Measurements from ENCODE around the gene ARHGAP24. TPM values are rescaled to one million over a fixed set of nuclear protein-coding genes. Genes with fewer than 3 reads are reported as not detected.

The ARHGAP24 gene
- total RNA-seq, 2 experiments from 2014 or later: not detected

DNA sequence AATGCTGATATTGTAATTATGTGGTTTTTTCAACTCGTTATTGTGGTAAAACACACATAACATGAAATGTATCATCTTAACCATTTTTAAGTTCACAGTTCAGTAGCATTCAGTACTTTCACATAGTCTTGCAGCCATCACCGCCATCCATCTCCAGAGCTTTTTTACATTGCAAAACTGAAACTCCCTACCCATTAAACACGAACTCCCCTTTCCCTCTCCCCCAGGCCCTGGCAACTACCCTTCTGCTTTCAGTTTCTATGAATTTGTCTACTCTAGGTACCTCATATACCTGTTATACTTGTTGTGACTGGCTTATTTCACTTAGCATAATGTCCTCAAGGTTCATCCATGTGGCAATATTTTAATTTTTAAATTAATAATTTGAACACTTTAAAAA is 504.3 kb downstream of the ARHGAP24 start:
- CTCF ChIA-PET: no interaction called here
- peaks cover 2% of the 10 kb centered on the region for H3K27me3 Mint-ChIP-seq
- H3K4me1 Mint-ChIP-seq: no peaks in the 10 kb centered on the region
- H3K4me3 Mint-ChIP-seq: no peak overlapping the region
- ATAC-seq: no peak
- no peak for DNase-seq
- H3K9me3 Mint-ChIP-seq (ENCODE audit: low read depth): no peaks in the 10 kb centered on the region
- H3K36me3 Mint-ChIP-seq (ENCODE audit: low read depth): no peaks in the 10 kb centered on the region
- POLR2A ChIA-PET: no interaction called here
- no peak overlapping the region for H3K27ac Mint-ChIP-seq
- intact Hi-C loops (cut with DNase I, micrococcal nuclease): no loop called here

DNA sequence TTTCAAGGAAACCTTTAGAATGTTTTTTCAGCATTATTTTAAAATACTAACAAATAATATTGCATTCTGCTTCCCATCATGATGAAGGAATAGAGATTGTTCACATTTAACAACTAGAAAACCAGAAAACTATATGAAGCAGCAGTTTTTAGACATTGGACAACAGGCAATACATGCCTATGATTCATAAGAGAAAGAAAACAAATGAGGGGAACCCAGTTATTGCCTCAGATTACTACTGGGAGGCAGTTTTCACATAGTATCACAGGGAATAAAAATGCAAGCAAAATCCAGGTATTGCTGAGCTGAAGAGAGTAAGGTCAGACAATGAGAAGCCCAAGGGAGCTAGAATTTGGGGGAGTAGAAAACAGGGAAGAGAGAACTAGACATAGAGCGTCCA is 511.3 kb downstream of the ARHGAP24 start:
- Mint-ChIP-seq H3K9me3 (ENCODE audit: low read depth) (no peaks in the 10 kb centered on the region), H3K27me3 (no peaks in the 10 kb centered on the region), H3K4me3 (no peak overlapping the region), H3K27ac (no peak overlapping the region), H3K36me3 (ENCODE audit: low read depth) (no peaks in the 10 kb centered on the region), H3K4me1 (no peaks in the 10 kb centered on the region)
- CTCF ChIA-PET: no interaction called here
- DNase-seq (no peak), ATAC-seq (no peak)
- intact Hi-C loops (cut with DNase I, micrococcal nuclease): no loop called here
- POLR2A ChIA-PET: no interaction called here

DNA sequence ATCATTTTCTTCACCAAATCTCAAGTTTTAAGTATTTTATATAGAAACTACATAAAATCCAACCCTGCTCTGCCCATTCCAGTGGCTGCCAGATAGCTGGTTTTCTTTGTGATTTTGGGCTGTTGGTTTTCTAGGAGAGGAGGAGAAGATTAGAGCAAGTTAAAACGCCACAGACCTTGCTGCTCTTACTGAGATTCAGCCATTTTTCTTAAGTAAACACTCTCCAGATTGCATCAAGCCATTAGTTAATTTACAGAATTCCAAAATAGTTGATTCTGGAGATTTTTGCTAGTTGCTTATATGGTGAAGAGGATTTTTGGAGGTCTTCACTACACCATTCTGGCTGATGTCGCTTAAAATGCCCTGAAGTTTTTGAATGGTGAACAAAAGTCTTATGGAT is 518.7 kb downstream of the ARHGAP24 start:
- no peak for DNase-seq
- Mint-ChIP-seq H3K36me3 (ENCODE audit: low read depth) (no peaks in the 10 kb centered on the region), H3K4me1 (no peaks in the 10 kb centered on the region)

DNA sequence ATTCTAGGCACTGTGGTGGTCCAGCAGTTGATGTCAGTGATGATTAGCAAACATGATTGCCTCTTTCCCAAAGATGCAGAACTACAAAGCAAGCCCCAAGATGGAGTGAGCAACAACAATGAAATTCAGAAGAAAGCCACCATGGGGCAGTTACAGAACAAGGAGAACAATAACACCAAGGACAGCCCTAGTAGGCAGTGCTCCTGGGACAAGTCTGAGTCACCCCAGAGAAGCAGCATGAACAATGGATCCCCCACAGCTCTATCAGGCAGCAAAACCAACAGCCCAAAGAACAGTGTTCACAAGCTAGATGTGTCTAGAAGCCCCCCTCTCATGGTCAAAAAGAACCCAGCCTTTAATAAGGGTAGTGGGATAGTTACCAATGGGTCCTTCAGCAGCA is 519.6 kb downstream of the ARHGAP24 start:
- POLR2A ChIA-PET: no interaction called here
- H3K27me3 Mint-ChIP-seq: no peaks in the 10 kb centered on the region
- no peak for ATAC-seq
- DNase-seq: no peak
- no peak overlapping the region for H3K4me3 Mint-ChIP-seq
- H3K4me1 Mint-ChIP-seq: no peaks in the 10 kb centered on the region
- intact Hi-C loops (cut with DNase I, micrococcal nuclease): no loop called here
- CTCF ChIA-PET: no interaction called here
- no peaks in the 10 kb centered on the region for H3K36me3 Mint-ChIP-seq (ENCODE audit: low read depth)
- H3K9me3 Mint-ChIP-seq (ENCODE audit: low read depth): no peaks in the 10 kb centered on the region
- no peak overlapping the region for H3K27ac Mint-ChIP-seq

More for the DNA sequence above, 518.7 kb downstream of the ARHGAP24 start:
- POLR2A ChIA-PET: no interaction called here
- CTCF ChIA-PET: no interaction called here
- intact Hi-C loops (cut with DNase I, micrococcal nuclease): no loop called here
- no peak for ATAC-seq
- Mint-ChIP-seq H3K27me3 (no peaks in the 10 kb centered on the region), H3K9me3 (ENCODE audit: low read depth) (no peaks in the 10 kb centered on the region), H3K4me3 (no peak overlapping the region), H3K27ac (no peak overlapping the region)

DNA sequence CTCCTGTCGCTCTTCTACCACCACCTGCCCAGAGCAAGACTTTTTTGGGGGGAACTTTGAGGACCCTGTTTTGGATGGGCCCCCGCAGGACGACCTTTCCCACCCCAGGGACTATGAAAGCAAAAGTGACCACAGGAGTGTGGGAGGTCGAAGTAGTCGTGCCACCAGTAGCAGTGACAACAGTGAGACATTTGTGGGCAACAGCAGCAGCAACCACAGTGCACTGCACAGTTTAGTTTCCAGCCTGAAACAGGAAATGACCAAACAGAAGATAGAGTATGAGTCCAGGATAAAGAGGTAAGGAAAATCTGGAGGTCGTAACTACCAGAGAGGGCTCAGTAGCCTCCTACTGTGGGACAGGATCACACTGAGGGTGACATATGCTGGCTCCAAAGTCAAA is 520.4 kb downstream of the ARHGAP24 start:
- no peak overlapping the region for H3K4me3 Mint-ChIP-seq
- H3K27ac Mint-ChIP-seq: no peak overlapping the region
- no peaks in the 10 kb centered on the region for H3K36me3 Mint-ChIP-seq (ENCODE audit: low read depth)
- DNase-seq: peak; percentile 4
- ChIA-PET POLR2A (no interaction called here), CTCF (no interaction called here)
- intact Hi-C loops (cut with DNase I, micrococcal nuclease): no loop called here
- no peak for ATAC-seq
- no peaks in the 10 kb centered on the region for H3K9me3 Mint-ChIP-seq (ENCODE audit: low read depth)
- H3K27me3 Mint-ChIP-seq: no peaks in the 10 kb centered on the region
- H3K4me1 Mint-ChIP-seq: no peaks in the 10 kb centered on the region

DNA sequence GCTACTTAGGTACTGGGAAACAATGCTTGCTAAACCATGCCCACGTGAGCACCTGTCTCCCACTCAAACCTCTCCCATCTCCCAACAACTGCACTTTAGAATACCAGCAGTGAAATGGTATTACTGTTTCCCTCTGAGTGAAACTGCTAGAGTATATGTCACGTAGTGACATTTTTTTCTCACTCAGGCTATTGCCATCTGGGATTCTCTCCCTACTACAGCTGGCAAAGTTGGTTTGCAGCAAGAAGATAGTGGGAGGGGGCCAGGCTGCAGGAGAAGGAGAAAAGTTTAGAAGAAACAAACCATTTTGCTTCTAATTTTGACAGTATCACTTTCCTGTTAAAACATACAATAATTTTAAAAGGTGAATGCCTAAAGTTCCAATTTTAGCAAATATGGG is 526.6 kb downstream of the ARHGAP24 start:
- no peak overlapping the region for H3K4me3 Mint-ChIP-seq
- H3K9me3 Mint-ChIP-seq (ENCODE audit: low read depth): no peaks in the 10 kb centered on the region
- no peak for DNase-seq
- no peaks in the 10 kb centered on the region for H3K4me1 Mint-ChIP-seq
- H3K27me3 Mint-ChIP-seq: no peaks in the 10 kb centered on the region
- H3K27ac Mint-ChIP-seq: no peak overlapping the region
- intact Hi-C loops (cut with DNase I, micrococcal nuclease): no loop called here
- CTCF ChIA-PET: no interaction called here
- no peak for ATAC-seq
- POLR2A ChIA-PET: no interaction called here
- no peaks in the 10 kb centered on the region for H3K36me3 Mint-ChIP-seq (ENCODE audit: low read depth)

DNA sequence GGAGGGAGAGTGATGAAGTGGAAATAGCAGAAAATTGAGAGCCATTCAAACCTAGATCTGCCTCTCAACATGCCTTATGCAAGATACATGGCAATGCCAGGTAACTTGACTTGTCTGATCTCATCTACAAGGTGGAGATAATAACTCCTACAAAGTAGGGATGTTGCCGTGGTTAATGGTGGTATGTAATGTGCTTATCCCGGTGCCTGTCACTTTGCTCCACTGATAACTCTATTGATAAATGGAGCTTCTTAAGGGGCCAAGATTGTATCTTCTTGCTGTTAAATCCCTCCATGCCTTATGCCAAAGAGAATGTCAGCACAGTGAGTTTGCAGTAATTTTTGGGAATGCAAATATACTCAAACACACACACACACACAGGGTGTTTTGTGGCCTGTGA is 529.1 kb downstream of the ARHGAP24 start:
- H3K27ac Mint-ChIP-seq: no peak overlapping the region
- H3K36me3 Mint-ChIP-seq (ENCODE audit: low read depth): no peaks in the 10 kb centered on the region
- no peak for DNase-seq
- H3K4me1 Mint-ChIP-seq: no peaks in the 10 kb centered on the region
- H3K4me3 Mint-ChIP-seq: no peak overlapping the region
- intact Hi-C loops (cut with DNase I, micrococcal nuclease): no loop called here
- POLR2A ChIA-PET: interaction anchor here (0.8 kb wide), 1 partner anchor 9 kb away, joined by 3 read pairs; no protein-coding TSS in a partner anchor
- H3K9me3 Mint-ChIP-seq (ENCODE audit: low read depth): no peaks in the 10 kb centered on the region
- CTCF ChIA-PET: no interaction called here
- ATAC-seq: no peak
- H3K27me3 Mint-ChIP-seq: no peaks in the 10 kb centered on the region

DNA sequence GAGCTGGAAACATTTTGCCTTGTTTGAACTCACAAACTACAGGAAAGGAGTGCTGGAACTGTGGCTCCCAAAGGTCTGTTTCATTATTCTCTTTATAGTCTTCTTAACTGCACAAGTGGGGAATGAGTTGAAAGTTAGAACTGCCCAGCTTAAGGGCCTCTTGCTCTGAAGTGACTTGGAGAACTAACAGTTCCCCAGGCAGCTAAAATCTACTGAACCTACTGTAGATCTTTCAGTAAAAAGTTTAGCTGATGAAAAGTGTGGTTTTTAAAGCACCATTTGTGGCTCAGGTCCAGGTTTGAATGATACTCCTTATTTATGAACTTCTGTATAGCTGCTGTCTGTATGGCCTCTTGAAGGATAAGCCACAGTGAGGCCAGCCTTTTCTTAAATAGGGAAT is 531.1 kb downstream of the ARHGAP24 start:
- no peaks in the 10 kb centered on the region for H3K4me1 Mint-ChIP-seq
- no peak overlapping the region for H3K27ac Mint-ChIP-seq
- ChIA-PET CTCF (no interaction called here), POLR2A (no interaction called here)
- ATAC-seq (no peak), DNase-seq (no peak)
- intact Hi-C loops (cut with DNase I, micrococcal nuclease): no loop called here
- H3K27me3 Mint-ChIP-seq: no peaks in the 10 kb centered on the region
- H3K4me3 Mint-ChIP-seq: no peak overlapping the region
- no peaks in the 10 kb centered on the region for H3K9me3 Mint-ChIP-seq (ENCODE audit: low read depth)
- H3K36me3 Mint-ChIP-seq (ENCODE audit: low read depth): no peaks in the 10 kb centered on the region

DNA sequence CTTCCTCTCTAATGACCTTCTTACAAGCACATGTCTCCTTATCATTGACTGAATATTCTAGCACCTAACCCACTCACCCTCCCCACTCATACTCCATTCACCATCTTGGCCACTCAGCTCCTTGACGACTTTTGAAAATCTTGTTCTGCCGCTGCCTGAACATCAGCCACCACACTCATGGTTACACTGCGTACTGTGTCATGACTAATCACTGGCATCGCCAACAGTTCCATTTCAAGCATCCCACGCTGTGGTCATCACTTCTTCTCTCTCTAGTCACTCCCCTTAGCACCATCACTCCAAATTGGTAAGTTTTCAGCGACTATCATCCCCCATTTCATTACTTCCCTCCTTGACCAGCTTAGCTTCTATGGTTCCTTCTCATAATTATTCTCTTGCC is 532.1 kb downstream of the ARHGAP24 start:
- ATAC-seq (no peak), DNase-seq (no peak)
- POLR2A ChIA-PET: no interaction called here
- intact Hi-C loops (cut with DNase I, micrococcal nuclease): no loop called here
- H3K36me3 Mint-ChIP-seq (ENCODE audit: low read depth): no peaks in the 10 kb centered on the region
- H3K27ac Mint-ChIP-seq: no peak overlapping the region
- H3K9me3 Mint-ChIP-seq (ENCODE audit: low read depth): no peaks in the 10 kb centered on the region
- no peaks in the 10 kb centered on the region for H3K27me3 Mint-ChIP-seq
- no peak overlapping the region for H3K4me3 Mint-ChIP-seq
- CTCF ChIA-PET: no interaction called here
- no peaks in the 10 kb centered on the region for H3K4me1 Mint-ChIP-seq

DNA sequence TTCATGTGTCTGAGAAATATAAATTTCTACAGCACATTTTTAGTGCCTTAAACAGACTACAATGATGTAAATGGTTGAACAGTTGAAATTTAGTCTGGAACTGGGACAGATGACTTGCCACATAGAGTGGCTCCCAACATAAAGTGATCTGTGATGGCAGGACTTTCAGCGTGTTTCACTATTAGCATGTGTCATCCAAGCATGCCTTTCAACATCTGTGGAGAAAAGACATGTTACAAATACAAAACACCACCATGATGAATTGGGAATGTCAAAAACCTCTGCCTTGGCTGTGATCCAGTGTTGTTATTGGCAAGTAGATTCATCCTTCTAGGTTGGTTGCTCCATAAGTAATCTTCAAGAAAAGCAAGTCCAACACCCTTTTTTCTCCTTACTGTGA is 536.2 kb downstream of the ARHGAP24 start:
- DNase-seq (no peak), ATAC-seq (no peak)
- CTCF ChIA-PET: no interaction called here
- intact Hi-C loops (cut with DNase I, micrococcal nuclease): no loop called here
- Mint-ChIP-seq H3K4me1 (no peaks in the 10 kb centered on the region), H3K27ac (no peak overlapping the region), H3K9me3 (ENCODE audit: low read depth) (no peaks in the 10 kb centered on the region), H3K36me3 (ENCODE audit: low read depth) (no peaks in the 10 kb centered on the region), H3K4me3 (no peak overlapping the region), H3K27me3 (no peaks in the 10 kb centered on the region)
- POLR2A ChIA-PET: no interaction called here

DNA sequence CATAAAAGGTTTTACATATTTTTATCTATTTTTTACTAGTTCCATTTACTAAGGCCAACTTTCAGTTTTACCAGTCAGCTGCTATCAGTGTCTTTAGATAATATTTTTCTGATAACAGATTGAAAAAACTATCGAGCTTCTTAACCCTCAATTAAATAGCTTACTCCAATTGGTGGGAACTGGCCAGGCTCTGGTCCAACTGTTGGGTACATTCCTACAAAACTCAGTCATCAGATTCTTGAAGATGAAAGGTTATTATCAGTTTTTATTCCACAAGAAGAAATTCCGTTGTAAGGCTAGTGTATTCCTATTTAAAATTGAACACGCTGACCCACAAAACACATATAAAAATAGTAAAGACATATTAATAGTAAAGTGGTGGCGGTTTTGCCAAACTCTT is 538.7 kb downstream of the ARHGAP24 start:
- H3K27me3 Mint-ChIP-seq: no peaks in the 10 kb centered on the region
- H3K4me3 Mint-ChIP-seq: no peak overlapping the region
- no peak for ATAC-seq
- CTCF ChIA-PET: no interaction called here
- no peaks in the 10 kb centered on the region for H3K36me3 Mint-ChIP-seq (ENCODE audit: low read depth)
- H3K9me3 Mint-ChIP-seq (ENCODE audit: low read depth): no peaks in the 10 kb centered on the region
- no peak for DNase-seq
- POLR2A ChIA-PET: interaction anchor here (0.5 kb wide), 1 partner anchor 10 kb away, joined by 3 read pairs; no protein-coding TSS in a partner anchor
- H3K4me1 Mint-ChIP-seq: no peaks in the 10 kb centered on the region
- H3K27ac Mint-ChIP-seq: no peak overlapping the region
- intact Hi-C loops (cut with DNase I, micrococcal nuclease): no loop called here

DNA sequence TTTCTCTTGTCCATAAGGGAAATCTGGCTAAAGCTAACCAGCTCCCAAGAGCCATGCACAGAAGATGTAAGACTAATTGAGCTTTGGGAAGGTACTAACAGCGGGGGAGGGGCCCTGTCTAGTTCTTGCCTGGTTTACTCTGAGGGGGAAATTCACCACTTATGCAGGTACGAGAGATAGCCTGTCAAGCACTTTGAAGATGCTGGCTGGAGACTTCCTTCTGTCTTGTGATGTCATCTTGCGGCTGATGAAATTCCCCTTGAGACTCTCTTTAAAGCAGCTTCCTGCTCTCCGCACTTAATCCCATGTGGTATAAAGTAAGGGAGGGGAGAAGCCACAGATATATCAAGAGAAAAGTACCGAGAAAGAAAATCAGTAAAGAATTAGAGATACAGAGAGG is 539.6 kb downstream of the ARHGAP24 start:
- Mint-ChIP-seq H3K27ac (no peak overlapping the region), H3K27me3 (no peaks in the 10 kb centered on the region), H3K4me1 (no peaks in the 10 kb centered on the region), H3K36me3 (ENCODE audit: low read depth) (no peaks in the 10 kb centered on the region), H3K9me3 (ENCODE audit: low read depth) (no peaks in the 10 kb centered on the region), H3K4me3 (no peak overlapping the region)
- ChIA-PET CTCF (no interaction called here), POLR2A (no interaction called here)
- intact Hi-C loops (cut with DNase I, micrococcal nuclease): no loop called here
- DNase-seq (no peak), ATAC-seq (no peak)

Data from activated CD4-positive, alpha-beta T cell treated with anti-CD3 and anti-CD28 coated beads for 36 hours (primary cell).